HPDE6-E6E7 (cell line): Measurements from ENCODE around the gene QSOX2.

Experiments used
- DNase-seq: peaks from one replicate; pipeline ENCODE4 v3.0.0; 2011; ENCODE audit warnings: missing footprints; ENCODE audit errors: extremely low spot score

Gene QSOX2

DNA sequence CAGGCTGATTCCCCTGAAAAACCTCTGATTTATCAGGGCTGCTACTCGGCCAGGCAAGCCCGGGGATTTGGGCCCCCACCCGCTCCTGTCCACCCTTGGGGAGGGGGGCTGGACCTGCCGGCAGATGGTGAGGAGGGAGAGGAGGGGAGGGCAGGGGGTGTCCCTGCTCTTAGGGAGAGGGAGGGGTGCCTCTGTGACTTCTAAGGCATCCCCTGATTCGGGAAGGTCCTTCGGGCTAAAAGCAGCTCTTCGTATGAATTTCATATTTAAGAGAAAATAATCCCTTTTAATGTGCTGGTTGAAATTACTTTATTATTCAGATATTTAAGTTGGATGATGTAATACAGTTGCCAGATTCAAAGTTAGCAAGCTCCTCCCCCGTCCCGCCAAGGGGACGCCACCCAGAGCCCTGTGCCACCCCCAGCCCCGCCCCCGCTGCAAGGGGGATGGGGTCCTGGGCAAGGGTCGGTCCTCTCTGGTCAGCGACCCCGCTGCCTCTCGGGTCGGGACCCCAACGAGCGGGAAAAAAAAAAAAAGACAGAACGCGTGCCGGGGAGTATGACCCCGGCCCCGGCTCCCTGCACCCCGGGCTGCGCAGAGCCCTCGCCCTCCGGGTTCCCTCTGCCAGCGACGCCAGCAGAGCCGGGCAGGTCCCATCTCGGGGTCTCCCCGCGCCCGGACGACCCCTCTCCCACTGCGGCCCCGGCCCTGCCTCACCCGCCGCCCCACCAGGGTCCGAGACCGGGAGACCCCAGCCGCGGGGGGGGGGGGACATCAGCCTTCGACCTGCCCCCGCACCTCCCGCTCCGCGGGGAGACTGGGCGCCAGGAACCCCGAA is 53.1 kb downstream of the QSOX2 start:
- no peak for DNase-seq

DNA sequence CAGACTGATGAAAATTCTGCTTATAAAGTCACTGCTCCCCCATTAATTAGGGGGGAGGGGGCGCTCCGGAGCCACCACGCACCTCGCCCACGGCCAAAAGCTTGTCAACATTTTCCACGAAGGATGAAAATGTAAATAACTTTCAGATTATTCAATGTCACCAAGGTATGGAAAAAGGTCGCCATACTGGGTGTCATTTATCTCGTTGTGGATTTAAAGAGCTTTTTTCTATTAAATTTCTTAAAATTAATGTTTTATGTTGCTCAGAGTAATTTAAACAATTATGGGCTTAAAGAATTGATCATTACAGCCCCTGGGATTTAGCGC is 53.7 kb downstream of the QSOX2 start:
- DNase-seq, result no peak

DNA sequence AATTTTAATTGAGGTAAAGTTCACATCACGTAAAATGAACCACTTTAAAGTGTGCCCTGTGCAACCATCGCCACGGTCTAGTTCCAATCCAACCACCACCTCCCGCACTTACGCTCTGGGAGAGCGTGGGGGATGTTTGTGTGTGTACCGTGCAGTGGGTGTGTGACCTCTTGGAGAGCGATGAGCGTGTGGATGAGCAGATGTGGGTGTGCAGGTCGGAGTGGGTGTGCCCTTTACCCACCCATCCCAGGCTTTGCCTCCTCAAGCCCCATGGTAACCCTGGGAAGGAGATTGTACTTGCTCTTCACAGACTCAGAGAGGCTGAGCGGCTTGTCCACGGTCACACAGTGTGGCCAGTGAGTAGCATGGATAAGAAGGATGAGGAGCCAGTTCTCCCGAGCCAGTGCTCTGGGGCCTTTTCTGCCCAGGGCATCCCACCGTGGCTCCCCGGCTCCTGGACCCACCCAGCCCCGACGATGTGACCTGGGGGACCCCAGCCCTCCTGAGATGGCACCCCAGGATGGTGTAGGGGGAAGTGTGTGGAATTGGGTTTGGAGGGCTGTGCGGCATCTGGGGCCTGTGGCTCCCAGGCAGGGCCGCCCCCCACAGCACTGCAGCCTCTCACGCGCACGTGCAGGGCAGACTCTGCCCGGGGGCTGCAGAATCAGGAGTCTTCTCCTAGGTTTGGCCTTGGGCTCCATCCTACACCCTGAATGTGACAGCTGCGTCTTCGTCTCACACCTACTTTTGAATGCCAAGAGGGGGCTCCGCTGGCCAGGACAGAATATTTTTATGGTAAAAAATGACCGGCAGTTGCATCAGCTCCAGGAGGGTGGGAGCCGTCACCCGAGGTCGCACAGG is 54.3 kb downstream of the QSOX2 start:
- no peak for DNase-seq

DNA sequence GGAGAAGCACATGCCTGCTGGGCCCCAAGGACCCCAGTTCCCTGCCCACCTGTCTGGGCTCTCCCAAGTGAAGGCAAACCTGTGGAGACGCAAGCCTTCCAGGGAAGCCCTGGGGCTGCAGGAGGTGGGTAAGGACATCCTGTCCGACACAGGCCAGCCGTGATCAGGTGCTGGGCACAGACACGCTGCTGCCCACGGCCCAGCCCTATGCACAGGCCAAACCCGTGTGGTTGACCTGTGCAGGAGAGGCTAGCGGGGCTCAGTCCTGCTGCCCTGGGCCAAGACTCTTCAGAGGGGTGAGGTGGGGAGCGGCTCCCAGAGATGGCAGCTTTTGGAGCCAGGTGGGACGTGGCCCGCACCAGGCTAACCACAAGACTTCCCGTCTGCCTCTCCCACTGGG is 55.0 kb downstream of the QSOX2 start:
- DNase-seq, result no peak

DNA sequence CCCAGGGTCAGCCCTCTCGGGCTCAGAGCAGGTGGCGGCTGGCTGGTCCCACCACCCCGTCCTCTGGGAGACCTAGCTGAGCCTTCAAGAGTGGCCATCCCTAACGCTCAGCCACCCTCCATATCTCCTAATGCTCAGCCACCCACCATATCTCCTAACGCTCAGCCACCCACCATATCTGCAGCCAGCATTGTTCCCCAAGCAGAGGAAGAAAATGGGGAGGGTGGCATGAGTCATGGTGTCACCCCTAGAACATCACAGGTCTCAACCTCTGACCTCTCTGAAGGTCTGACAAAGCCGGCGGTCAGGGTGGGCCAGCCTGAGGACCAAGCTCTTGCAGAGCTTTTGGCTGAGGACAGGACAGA is 55.4 kb downstream of the QSOX2 start:
- no peak for DNase-seq

GRCh38 chr9:136189394-136190236 is 56.0 kb downstream of the QSOX2 start:
- no peak for DNase-seq

- DNase-seq, result no peak
These were observed 57.7 kb downstream of the QSOX2 start for GRCh38 chr9:136187683-136188586.

DNA sequence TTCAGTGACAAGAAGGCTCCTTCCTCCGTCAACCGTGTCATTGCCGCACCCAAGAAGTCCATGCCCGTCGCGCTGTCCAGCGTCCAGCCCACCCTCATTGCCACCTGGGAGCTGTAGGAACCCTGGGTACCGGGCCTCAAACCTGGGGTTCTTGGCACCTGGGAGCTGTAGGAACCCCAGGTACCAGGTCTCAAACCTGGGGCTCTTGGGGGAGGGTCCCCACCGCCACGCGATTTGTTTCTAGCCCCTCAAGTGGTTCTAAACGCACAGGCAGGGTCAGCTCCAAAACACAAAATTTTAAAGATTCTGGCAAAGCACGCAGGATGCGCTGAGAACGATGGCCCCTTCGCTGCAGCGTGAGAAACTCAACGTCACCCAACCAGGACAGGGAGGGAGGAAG is 58.4 kb downstream of the QSOX2 start:
- DNase-seq, result no peak

- no peak for DNase-seq
These were observed 59.2 kb downstream of the QSOX2 start for GRCh38 chr9:136186386-136186785.

DNA sequence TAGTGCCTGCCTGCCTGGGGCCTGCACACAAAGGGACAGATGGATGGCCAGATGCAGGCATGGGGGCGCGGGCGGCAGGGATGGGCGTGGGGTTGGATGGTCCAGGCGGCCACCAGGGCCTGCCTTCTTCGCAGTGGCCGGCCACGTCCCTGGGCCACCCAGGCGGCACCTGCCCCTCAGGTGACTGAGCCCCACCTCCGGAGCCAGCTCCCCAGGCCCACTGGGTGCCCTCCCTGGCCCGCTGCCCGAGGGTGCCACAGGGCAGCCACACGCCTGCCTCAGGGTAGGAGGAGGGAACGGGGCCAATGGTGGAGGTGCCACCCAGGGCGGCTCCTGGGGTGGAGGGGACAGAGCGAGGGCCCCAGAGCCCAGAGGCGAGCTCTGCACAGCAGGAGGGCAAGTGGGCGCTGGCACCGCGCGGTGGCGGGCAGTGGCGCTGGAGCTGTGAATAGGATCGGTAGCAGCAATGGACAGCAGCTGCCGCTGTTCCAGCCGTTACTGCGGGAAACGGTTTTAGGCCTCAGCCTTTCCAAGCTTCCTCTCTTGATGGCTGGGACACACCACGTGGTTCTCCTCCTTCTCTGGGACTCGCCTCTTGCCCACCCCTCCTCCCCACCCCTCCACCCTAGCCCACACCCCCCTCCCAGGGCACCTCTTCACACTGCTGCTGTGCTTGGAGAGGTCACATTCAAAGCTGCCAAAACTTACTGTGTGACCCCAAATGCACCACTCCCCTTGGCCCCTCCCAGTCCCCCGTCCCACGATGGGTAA is 59.8 kb downstream of the QSOX2 start:
- DNase-seq, result no peak

- DNase-seq, result no peak
These were observed 60.5 kb downstream of the QSOX2 start for GRCh38 chr9:136185066-136185465.

DNA sequence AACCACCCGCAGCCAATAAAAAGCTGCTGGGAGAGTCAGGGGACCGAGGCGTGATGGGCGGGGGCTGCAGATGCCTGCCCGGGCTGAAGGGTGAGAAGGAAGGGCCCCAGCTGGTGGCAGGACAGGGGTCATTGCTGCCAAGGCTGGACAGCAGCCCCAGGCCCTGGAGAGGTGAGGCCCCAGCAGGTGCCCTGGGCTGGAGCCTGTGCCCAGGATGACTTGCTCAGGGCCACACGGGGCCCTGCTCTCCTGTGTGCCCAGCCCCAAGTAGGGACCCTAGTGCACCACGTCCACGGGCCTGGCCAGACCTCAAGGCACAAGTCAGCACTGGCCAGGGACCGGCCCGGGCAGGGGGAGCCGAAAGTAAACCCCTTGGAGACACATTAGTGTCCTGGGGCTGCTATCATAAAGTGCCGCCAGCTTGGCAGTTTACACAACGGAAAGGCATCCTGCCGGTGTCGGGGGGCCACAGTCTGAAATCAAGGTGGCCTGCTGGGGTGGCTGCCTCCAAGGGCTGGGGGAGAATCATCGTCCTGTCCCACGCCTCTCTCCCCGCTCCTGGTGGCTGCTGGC is 62.7 kb downstream of the QSOX2 start:
- DNase-seq, result no peak

- no peak for DNase-seq
These were observed 63.2 kb downstream of the QSOX2 start for GRCh38 chr9:136182420-136182787.

- DNase-seq, result no peak
These were observed 63.7 kb downstream of the QSOX2 start for GRCh38 chr9:136181784-136182419.

GRCh38 chr9:136180586-136180985 is 65.0 kb downstream of the QSOX2 start:
- DNase-seq, result no peak

GRCh38 chr9:136179761-136180160 is 65.9 kb downstream of the QSOX2 start:
- no peak for DNase-seq

DNA sequence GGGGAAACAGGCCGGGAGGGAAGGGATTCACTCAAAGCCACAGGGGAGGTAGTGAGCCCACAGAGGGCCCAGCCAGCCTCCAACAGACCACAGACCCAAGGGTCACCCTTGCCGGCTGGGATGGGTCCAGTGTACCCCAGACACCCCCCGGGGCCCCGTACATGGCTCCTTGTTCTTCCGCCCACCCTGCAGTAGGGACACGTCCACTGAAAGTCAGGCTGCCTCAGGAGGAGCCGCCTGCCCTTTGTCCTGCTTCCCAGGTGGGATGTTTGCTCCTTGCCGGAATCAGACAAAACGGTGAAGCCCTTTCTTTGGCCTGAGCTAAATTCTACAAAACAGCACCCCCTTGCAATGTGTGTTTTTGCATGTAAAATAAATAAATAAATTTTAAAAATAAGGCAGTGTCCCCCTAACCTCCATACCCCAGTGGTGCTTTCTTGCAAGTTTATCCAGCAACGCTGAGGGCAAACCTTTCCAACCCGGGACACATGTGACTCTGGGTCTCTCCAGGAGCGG is 66.5 kb downstream of the QSOX2 start:
- no peak for DNase-seq

DNA sequence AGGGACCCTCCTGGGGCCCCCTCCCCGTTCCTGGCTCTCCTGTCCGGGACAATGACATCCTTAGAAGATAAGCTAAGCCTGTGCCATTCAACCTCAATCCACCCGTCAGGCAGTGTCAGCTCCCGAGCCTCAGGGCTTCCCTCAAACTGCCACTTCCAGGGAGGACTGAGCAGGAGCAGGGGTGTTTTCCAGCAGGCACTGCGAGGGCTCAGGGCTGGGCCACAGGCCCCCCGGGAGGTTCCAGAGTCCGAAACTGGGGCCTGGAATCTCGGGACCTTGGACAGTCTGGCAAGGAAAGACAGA is 66.9 kb downstream of the QSOX2 start:
- DNase-seq, result no peak

- DNase-seq, result no peak
These were observed 67.4 kb downstream of the QSOX2 start for GRCh38 chr9:136178061-136178772.
